OCI-LY1 (cell line): ENCODE measurements around the gene CACNG7.

ENCODE experiments used
- CTCF ChIP-seq: fragments of 200-600 bp; sonication (generic), shearing (Covaris generic); IDR thresholded peaks from 2 replicates; pipeline ENCODE4 v1.5.1; 2017; ENCODE audit warnings: mild to moderate bottlenecking, antibody characterized with exemption, low read length, moderate library complexity, mixed read lengths
- EZH2 ChIP-seq: fragments of 200-600 bp; sonication (generic), shearing (Covaris generic); IDR thresholded peaks from 2 replicates; pipeline ENCODE4 v1.8.0; 2017; ENCODE audit warnings: borderline replicate concordance, mixed run types, mild to moderate bottlenecking, antibody characterized with exemption, low read length, moderate library complexity, mixed read lengths

GRCh38 chr19:53908935-53909415 is at the start of gene CACNG7:
- TF ChIP-seq CTCF (no peak), EZH2 (no peak)
